ENCODE results near the gene KL.

DNA sequence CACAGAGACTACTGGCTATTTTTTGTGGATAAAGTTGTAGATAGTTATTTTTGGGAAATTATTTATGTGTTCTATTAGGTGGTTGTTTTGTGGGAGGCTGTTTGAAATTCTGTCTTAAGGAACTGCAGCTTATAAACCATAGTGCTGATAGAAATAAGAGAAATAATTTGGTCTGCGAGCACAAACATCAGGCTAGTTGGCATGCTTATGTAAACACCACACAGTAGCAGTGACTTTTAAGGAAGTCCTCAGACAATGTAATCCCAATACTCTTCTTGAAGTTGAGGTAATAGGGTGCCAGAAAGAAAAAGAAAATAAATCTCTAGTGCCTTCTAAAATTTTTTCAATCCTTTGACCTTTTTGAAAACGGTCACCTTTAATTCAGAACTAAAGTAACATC, 23.9 kb downstream of the KL start:
- TF ChIP-seq JUNB (IDR thresholded peaks at IDR 0.05) = no peak
- TF ChIP-seq, protein P1, sequence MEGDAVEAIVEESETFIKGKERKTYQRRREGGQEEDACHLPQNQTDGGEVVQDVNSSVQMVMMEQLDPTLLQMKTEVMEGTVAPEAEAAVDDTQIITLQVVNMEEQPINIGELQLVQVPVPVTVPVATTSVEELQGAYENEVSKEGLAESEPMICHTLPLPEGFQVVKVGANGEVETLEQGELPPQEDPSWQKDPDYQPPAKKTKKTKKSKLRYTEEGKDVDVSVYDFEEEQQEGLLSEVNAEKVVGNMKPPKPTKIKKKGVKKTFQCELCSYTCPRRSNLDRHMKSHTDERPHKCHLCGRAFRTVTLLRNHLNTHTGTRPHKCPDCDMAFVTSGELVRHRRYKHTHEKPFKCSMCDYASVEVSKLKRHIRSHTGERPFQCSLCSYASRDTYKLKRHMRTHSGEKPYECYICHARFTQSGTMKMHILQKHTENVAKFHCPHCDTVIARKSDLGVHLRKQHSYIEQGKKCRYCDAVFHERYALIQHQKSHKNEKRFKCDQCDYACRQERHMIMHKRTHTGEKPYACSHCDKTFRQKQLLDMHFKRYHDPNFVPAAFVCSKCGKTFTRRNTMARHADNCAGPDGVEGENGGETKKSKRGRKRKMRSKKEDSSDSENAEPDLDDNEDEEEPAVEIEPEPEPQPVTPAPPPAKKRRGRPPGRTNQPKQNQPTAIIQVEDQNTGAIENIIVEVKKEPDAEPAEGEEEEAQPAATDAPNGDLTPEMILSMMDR (IDR thresholded peaks at IDR 0.05) = no peak

All from A549 (cell line).